Measurements from ENCODE around the gene NCKAP5.

The NCKAP5 gene

DNA sequence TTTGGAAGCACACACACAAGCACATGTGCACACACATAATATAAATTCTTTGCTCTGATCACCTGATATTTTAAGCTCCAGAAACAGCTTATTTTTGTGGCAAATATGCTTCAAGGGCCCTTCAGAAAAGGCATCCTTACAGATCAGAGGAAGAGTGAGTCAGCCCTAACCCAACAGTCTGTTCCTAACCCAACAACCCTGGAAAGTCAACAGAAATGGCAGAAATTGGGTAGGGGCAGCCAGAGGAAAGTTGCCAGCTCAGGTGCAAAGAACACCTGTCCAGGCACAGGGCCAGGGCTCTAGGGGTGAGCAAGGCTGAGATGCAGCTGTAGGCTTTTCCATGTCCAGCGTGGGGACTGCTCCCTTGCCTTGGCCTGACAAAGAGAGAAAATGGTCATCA, 6.4 kb upstream of the NCKAP5 start:
- TF ChIP-seq CTCF (IDR thresholded peaks at IDR 0.05; ENCODE audit: low read depth, low read length), result no peak
- no peak overlapping the region for H3K4me3 ChIP-seq (ENCODE audit: low read depth, low read length)

DNA sequence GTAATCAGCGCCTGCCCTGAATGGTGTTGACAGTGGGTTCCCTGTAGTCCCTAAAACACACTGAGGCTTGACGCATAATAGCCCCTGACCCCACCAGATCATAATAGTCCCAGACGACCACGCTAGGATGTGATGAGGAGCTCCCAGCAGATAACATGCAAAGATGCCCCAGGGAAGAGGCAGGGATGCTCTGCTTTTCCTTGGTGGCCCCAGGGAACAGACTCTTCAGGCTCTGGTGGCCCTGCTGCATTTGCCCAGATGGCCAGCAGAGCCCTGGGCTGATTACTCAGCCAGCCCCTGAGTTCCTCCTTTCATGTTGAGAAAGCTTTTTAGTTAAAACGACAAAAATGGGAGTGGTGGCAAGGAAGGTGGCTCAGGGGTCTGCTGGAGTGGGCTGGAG, 5.9 kb upstream of the NCKAP5 start:
- no peak for TF ChIP-seq CTCF (IDR thresholded peaks at IDR 0.05; ENCODE audit: low read depth, low read length)
- no peak overlapping the region for H3K4me3 ChIP-seq (ENCODE audit: low read depth, low read length)

DNA sequence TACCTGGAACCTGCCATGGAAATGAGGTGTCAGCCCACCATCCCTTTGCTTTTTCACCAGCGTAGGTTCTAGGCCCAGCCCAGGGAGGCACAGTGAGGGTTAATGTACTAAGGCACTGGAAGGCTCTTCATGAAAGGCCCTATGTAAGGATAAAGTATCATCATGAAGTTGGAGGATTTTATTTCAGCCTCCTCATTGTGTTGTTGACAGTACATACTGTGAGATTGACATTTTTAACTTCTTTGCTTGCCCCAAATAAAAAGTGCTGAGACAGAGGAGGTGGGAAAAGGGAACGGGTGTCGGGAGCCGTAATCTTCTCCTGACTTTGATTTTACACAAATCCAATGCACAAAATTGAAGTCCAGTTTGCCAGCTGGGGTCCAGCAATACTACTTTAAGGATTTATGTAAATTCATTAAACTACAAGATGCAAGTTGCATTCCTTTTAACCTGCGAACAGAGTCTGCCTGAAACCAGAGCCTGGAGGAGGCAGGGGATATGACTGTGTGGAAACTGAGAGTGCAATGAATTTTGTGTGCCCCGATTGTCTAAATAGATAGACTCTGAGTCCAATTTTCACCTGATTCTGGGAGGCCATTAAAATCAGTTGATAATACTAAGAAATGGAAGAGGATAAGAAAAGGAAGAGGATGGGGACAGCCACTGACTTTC, 5.4 kb upstream of the NCKAP5 start:
- H3K4me3 ChIP-seq (ENCODE audit: low read depth, low read length), result no peak overlapping the region
- TF ChIP-seq CTCF (IDR thresholded peaks at IDR 0.05; ENCODE audit: low read depth, low read length), result no peak

GRCh38 chr2:133571249-133571648, 3.0 kb upstream of the NCKAP5 start:
- TF ChIP-seq CTCF (IDR thresholded peaks at IDR 0.05; ENCODE audit: low read depth, low read length), result no peak
- H3K4me3 ChIP-seq (ENCODE audit: low read depth, low read length), result no peak overlapping the region

DNA sequence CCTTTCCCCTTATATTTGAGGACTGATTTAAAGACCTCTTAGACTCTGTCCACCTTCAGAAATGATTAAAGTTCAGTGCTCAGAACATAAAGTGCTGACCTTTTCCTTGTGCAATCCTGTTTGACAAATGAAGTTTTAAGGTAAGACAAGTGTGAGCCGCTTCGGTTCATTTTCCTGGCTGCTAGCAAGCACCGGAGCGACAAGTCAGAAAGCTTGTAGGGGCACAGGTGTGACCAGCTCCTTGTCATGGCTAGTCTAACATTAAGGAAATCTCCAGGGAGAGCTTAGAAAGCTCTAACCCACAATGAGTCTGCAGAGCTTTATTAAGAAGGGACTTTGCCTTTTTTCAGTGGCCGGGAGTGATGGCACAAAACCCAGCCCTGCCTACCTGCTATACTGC, 2.3 kb upstream of the NCKAP5 start:
- no peak overlapping the region for H3K4me3 ChIP-seq (ENCODE audit: low read depth, low read length)
- no peak for TF ChIP-seq CTCF (IDR thresholded peaks at IDR 0.05; ENCODE audit: low read depth, low read length)

DNA sequence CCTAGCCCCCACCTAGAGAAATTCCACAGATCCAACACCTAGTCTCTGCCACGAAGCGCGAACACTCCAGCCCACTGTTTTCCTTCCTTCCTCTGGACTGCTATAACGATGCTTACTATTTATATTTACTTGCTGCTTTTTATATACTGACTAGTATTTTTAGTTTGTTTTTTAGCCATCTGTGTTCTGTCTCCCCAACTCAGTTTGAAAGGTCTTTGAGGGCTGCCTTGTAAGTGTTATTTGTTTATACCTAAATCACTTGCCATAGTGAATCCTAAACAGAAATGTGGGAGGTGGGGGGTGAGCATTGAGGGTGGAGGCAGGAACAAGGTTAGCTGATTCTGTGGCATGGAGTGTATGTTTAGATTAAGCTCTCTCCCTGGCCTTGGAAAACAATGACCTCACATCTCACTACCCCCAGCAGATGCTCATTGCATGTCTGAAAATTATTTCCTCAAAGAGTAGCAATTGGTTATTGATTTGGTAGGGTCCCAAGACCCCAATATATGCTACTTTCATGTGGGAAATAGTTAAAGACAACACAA, 1.1 kb upstream of the NCKAP5 start:
- TF ChIP-seq CTCF (IDR thresholded peaks at IDR 0.05; ENCODE audit: low read depth, low read length), result no peak
- no peak overlapping the region for H3K4me3 ChIP-seq (ENCODE audit: low read depth, low read length)

- peak overlapping the region; percentile 66 for H3K4me3 ChIP-seq (ENCODE audit: low read depth, low read length)
- no peak for TF ChIP-seq CTCF (IDR thresholded peaks at IDR 0.05; ENCODE audit: low read depth, low read length)
Observed at GRCh38 chr2:133568598-133568997, 335 bp upstream of the NCKAP5 start.
